ENCODE data around the gene PROCA1.

Gene PROCA1

DNA sequence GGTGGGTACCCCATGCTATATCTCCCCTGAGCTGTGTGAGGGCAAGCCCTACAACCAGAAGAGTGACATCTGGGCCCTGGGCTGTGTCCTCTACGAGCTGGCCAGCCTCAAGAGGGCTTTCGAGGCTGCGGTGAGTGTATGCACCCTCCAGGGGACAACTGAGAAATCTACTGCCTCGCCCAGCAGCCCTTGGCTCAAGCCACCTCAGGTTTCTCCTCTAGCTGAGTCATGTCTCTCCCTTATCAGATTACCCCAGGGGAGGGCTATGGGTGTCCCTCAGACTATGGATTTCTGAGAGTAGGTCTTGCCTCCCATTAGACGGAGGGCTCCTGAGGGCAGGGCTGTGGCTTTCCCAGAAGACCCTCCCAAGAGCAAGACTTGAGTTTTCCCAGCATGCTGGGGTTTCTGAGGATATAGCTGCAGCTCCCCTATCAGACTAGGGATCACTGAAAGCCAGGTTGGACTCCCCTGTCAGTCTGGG is 23.6 kb upstream of the PROCA1 start:
- no peak overlapping the region for H3K4me3 ChIP-seq (ENCODE audit: low read depth, low read length)
- TF ChIP-seq, protein P1, sequence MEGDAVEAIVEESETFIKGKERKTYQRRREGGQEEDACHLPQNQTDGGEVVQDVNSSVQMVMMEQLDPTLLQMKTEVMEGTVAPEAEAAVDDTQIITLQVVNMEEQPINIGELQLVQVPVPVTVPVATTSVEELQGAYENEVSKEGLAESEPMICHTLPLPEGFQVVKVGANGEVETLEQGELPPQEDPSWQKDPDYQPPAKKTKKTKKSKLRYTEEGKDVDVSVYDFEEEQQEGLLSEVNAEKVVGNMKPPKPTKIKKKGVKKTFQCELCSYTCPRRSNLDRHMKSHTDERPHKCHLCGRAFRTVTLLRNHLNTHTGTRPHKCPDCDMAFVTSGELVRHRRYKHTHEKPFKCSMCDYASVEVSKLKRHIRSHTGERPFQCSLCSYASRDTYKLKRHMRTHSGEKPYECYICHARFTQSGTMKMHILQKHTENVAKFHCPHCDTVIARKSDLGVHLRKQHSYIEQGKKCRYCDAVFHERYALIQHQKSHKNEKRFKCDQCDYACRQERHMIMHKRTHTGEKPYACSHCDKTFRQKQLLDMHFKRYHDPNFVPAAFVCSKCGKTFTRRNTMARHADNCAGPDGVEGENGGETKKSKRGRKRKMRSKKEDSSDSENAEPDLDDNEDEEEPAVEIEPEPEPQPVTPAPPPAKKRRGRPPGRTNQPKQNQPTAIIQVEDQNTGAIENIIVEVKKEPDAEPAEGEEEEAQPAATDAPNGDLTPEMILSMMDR (IDR thresholded peaks at IDR 0.05; ENCODE audit: borderline replicate concordance, insufficient read depth, low read depth, low read length), result no peak

DNA sequence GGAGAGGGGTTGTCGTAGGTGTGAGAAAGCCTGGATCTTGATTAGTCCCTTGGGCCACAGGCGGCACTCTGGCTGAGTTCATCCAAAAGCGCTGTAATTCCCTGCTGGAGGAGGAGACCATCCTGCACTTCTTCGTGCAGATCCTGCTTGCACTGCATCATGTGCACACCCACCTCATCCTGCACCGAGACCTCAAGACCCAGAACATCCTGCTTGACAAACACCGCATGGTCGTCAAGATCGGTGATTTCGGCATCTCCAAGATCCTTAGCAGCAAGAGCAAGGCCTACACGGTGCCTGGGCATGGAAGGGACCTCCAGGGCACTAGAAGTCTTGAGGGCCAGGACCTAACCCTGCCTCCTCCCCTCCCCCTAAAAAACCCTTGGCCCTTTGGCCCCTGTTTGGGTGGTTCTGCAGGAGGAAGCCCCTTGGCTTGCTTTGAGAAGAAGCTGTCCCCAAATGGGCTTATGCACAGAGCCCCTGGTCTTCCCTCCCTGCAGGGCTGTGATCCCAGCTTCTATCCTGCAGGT is 23.1 kb upstream of the PROCA1 start:
- no peak overlapping the region for H3K4me3 ChIP-seq (ENCODE audit: low read depth, low read length)
- TF ChIP-seq, protein P1 (IDR thresholded peaks at IDR 0.05; ENCODE audit: borderline replicate concordance, insufficient read depth, low read depth, low read length), result no peak

DNA sequence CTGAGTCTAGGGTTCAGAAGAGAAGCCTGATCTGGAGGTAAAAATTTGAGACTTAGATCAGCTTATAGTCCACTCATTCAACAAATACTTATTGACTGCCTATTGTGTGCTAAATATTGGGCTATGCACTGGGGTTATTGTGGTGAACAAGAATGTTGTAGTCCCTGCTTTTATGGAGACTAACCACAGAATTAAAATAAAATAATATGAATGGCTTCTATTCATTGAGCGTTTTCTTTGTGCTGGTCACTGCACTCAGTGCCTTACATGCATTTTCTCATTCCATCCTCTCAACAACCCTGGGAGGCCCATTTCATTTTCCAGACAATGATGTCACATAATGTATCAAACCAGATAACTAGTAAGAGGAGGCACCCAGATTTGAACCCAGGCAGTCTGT is 21.7 kb upstream of the PROCA1 start:
- TF ChIP-seq, protein P1 (IDR thresholded peaks at IDR 0.05; ENCODE audit: borderline replicate concordance, insufficient read depth, low read depth, low read length), result no peak
- H3K4me3 ChIP-seq (ENCODE audit: low read depth, low read length), result no peak overlapping the region

DNA sequence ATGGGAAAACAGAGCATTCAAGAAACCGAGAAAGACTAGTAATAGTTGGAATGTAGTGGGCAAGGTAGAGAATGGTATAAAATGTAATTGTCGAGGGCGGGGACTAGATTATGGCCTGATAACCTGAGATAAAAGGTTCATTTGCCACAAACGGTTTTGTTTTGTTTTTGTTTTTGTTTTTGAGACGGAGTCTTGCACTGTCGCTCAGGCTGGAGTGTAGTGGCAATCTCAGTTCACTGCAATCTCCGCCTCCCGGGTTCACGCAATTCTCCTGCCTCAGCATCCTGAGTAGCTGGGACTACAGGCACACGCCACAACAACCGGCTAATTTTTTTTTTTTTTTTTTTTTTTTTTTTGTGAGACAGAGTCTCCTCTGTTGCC is 18.3 kb upstream of the PROCA1 start:
- no peak overlapping the region for H3K4me3 ChIP-seq (ENCODE audit: low read depth, low read length)
- TF ChIP-seq, protein P1 (IDR thresholded peaks at IDR 0.05; ENCODE audit: borderline replicate concordance, insufficient read depth, low read depth, low read length), result no peak

DNA sequence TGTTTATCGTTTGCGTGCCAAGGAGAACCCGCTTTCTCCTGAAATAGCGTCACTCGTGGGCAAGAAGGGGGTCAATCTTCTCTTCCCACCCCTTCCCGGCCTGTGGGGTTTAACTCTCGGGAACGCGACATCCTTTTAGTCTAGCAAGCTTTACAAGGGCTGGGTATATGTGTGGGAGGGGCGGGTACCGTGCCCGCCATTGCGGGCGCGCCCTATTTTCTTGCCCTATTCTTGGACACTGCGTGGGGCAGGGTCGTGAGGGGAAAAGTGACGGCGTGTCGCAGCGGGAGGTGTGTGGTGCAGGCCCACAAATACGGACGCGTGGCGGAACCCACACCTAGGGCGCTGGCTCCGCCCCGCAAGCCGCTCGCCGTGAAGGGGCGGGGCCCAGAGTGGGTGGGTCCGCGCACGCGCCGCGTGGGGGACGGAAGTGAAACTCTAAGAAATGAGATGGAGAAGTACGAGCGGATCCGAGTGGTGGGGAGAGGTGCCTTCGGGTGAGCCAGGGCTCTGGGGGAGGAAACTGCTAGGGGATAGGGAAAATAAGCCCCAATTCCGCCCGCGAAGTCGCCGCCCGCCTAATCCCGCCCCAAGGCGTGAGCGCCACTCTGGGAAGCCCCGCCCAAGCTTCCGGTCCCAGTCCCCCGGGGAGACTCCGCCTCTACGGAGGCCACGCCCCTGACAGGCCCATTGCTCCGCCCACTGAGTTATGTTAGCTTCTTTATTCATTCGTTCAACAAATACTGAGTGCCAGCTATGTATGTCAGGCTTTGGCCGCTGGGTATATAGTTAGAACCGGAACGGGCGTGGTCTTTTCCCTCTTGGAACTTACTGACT is 16.9 kb upstream of the PROCA1 start, which contains the start of gene NEK8:
Gene NEK8, plus strand, starts transcription at position 425 of the 837 bp plus-strand sequence. Its CDS starts 26 bp downstream, at position 451.
- TF ChIP-seq, protein P1 (IDR thresholded peaks at IDR 0.05; ENCODE audit: borderline replicate concordance, insufficient read depth, low read depth, low read length), result no peak
- peak within 1 kb of the TSS; percentile 83 for H3K4me3 ChIP-seq (ENCODE audit: low read depth, low read length)

DNA sequence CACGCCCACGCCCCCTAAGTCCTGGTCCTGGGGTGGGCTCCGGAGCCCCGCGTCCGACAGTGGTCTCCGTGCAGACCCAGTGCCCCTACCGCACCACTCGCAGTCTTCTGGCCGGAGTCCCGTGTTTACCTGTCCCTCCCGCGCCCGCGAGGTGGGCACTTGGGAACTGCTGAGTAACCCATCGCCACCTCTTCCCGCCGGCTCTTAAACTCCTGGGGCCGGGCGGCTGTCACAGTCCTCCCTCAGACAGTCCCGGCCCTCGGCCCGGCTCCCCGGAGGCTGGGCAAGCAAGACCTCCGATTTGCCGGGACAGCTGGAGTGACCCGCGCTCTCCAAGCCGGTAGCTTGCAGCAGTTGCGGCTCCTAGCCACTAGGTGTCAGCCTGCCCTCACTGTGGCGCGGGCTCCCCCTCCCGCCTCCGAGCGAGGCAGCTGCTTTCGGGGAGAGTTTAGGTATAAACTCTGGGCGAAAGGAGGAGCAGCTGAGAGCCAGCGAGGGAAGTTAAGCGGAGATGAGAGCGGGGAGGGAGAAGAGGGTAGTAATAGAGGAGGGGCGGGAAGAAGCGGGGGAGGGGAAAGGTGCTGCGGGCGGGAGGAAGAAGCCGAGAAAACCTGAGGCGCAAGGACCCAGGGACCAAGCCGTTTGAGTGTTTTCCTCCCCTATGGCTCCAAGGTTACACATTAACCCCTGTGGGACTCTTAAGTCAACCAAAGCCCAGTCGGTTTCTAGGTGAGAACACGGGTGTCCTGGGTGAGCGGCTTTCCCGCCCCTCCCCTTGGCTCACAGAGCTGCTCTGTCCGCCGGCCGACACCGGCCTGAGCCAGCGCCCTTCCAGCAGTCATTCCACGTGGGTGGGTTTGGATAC is 15.2 kb upstream of the PROCA1 start:
- TF ChIP-seq, protein P1 (IDR thresholded peaks at IDR 0.05; ENCODE audit: borderline replicate concordance, insufficient read depth, low read depth, low read length), result peak; percentile 99
- peak overlapping the region; percentile 83 for H3K4me3 ChIP-seq (ENCODE audit: low read depth, low read length)
